Adrenal gland (tissue), 12 donors: ENCODE data around the gene DNM2. TPM values are rescaled to one million over a fixed set of nuclear protein-coding genes. Genes with fewer than 3 reads are reported as not detected.
"Not testable (repeated sequence)": the region's sequence is repeated elsewhere in the genome, so short reads cannot be mapped to it uniquely, and the experiment has no call there.

Experiments
- DNase-seq, 7 donors: peaks; one replicate each; pipeline ENCODE4 v3.0.0-alpha.2; 2019 to 2020
- H3K27ac ChIP-seq, 5 donors: fragments of 200-600 bp; sonication (generic) in 4 of 5; 1 replicate in 3 of 5; 2 replicates in 2 of 5; pipeline versions ENCODE4 v1.5.1 to v1.8.0; 2016 to 2020; ENCODE audit warnings: mild to moderate bottlenecking in 1 of 5
- H3K27me3 ChIP-seq: fragments of 200-600 bp; 2 replicates; pipeline ENCODE4 v1.8.0; 2021
- H3K36me3 ChIP-seq, 2 donors: fragments of 200-600 bp; replicated peaks in 1 of 2; 1 replicate in 1 of 2; 2 replicates in 1 of 2; pipeline versions ENCODE4 v1.5.1 to v1.8.0; 2018 to 2022
- H3K4me1 ChIP-seq, 2 donors: fragments of 200-600 bp; replicated peaks in 1 of 2; 1 replicate in 1 of 2; 2 replicates in 1 of 2; pipeline versions ENCODE4 v1.5.1 to v1.8.0; 2018 to 2021
- H3K4me3 ChIP-seq, 4 donors: fragments of 200-600 bp; sonication (generic) in 3 of 4; one replicate each; pipeline ENCODE4 v1.5.1; 2016 to 2018
- H3K9me3 ChIP-seq, 3 donors: fragments of 200-600 bp; sonication (generic) in 1 of 3; replicated peaks in 1 of 3; 1 replicate in 2 of 3; 2 replicates in 1 of 3; pipeline versions ENCODE4 v1.5.1 to v1.8.0; 2016 to 2021
- POLR2A ChIP-seq, 2 donors: fragments of 450-650 bp; IDR thresholded peaks; one replicate each; pipeline ENCODE4 v1.6.1; 2017; ENCODE audit warnings: antibody characterized with exemption in 2 of 2, mild to moderate bottlenecking in 2 of 2, moderate library complexity in 1 of 2
- WGBS, 4 donors: extraction: QIAGEN DNeasy Blood & Tissue Kit in 2 of 4; methylation state at CpG; one replicate each; pipeline versions ENCODE4 v1.1.5 to v1.1.7; 2013 to 2017; 5-methylcytosine and 5-hydroxymethylcytosine counted together
- intact Hi-C, 2 donors: fragments of 100-400 bp; cut with DNase I; formaldehyde crosslinking; loops; one replicate each; pipeline versions ENCODE4 v1.14.1 to v1.15.0; 2022 to 2023
- polyA plus RNA-seq, 3 donors: library from polyadenylated mRNA; stranded (reverse); fragments of 200-250 nt in 2 of 3; fragments of 350-450 nt in 1 of 3; fragmentation: Illumina TruSeq in 1 of 3; extraction: RNeasy Lipid Tissue Mini Kit (QIAGEN cat#74804) in 1 of 3; gene quantifications; one replicate each; pipeline ENCODE4 v1.2.3, GENCODE V29; 2013 to 2014
- total RNA-seq, 9 donors: library from RNA; depleted of rRNA in 4 of 9; stranded (reverse); fragments of >200 nt in 4 of 9; fragments of 120-200 nt in 1 of 9; fragmentation: NEBNext Ultra II Directional in 1 of 9; extraction: Animal tissue kit (Norgen Biotek cat#: 25700) in 1 of 9; gene quantifications; one replicate each; pipeline versions ENCODE4 v1.1.0 to v1.2.4, GENCODE V29; 2013 to 2023
- TF ChIP-seq, protein P1 (sequence below), 6 experiments: fragments of 450-650 bp in 4 of 6; fragments of 200-600 bp in 2 of 6; sonication (generic) in 1 of 6; IDR thresholded peaks; 1 replicate in 5 of 6; 2 replicates in 1 of 6; pipeline versions ENCODE4 v1.5.1 to v1.8.0; 2016 to 2021; ENCODE audit warnings: antibody characterized with exemption in 6 of 6, mild to moderate bottlenecking in 2 of 6, moderate library complexity in 1 of 6
- donor health status: healthy with polysubstance abuse.
- donor health status: Bipolar disorder and iron deficiency.
- donor health status: DM: yes; HTN: yes; CAD: no.
- donor health status: DM: no; HTN: no; CAD: no.
- donor health status: DM: no; HTN: no; CAD: no.
- donor health status: DM: yes; HTN: yes; CAD: no.

The DNM2 gene
- total and polyA plus RNA-seq, 12 donors: 73.3 to 196 (median 153) TPM

DNA sequence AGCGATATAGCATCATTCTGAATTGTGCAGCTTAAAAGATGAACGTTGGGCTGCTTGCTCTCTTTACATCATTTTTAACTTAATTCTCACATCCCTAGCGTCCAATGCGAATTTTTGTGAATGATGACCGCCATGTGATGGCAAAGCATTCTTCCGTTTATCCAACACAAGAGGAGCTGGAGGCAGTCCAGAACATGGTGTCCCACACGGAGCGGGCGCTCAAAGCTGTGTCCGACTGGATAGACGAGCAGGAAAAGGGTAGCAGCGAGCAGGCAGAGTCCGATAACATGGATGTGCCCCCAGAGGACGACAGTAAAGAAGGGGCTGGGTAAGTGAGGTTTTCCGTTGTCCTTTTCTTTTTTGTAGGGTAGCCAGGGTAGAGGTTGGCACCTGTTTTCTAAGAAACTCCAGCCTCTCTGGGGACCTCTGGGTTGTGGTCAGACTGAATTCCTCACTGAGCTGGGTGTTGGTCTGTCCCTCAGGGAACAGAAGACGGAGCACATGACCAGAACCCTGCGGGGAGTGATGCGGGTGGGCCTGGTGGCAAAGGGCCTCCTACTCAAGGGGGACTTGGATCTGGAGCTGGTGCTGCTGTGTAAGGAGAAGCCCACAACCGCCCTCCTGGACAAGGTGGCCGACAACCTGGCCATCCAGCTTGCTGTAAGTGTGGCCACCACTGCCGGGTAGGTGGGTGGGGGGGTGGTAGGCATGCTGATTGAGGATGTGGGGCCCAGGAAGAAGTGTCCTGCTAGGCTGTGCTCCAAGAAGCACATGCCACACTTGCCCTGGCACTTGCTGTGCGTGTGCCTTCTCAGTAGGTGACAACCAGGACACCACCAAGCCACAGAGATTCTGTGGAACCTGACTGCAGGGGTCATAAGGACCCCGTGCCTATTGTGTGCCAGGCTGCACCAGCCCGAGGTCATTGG is 46.7 kb upstream of the DNM2 start:
- H3K4me1 ChIP-seq: peaks cover 0 to 21% of the 10 kb centered on the region in 2 donors
- H3K27me3 ChIP-seq: no peaks in the 10 kb centered on the region

DNA sequence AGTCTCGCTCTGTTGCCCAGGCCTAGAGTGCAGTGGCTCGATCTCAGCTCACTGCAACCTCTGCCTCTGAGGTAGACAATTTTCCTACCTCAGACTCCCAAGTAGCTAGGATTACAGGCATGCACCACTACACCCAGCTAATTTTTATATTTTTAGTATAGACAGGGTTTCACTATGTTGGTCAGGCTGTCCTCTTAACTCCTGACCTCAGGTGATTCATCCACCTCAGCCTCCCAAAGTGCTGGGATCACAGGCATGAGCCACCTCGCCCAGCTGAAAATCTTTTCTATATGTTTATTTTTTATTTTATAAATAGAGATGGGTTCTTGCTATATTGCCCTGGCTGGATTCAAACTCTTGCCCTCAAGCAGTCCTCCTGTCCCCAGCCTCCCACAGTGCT is 46.0 kb upstream of the DNM2 start:
- H3K36me3 ChIP-seq: peaks cover 0 to 49% of the 10 kb centered on the region in 2 donors
- H3K4me3 ChIP-seq, intact Hi-C loops, DNase-seq, H3K9me3 ChIP-seq, H3K27me3 ChIP-seq: not testable (repeated sequence)
- peak overlapping the region in 1 of 5 donors; percentile 3 for H3K27ac ChIP-seq
- H3K4me1 ChIP-seq: peaks cover 0 to 21% of the 10 kb centered on the region in 2 donors
- 84 to 95% (median 88%) methylated on average over 3 of the region's 3 CpGs for WGBS, 4 donors

More for the DNA sequence above, 46.7 kb upstream of the DNM2 start:
- peak in 1 of 7 donors; percentile 12 for DNase-seq
- 80 to 88% (median 82%) methylated on average over 18 to 24 of the region's 24 CpGs for WGBS, 4 donors
- H3K36me3 ChIP-seq: peaks cover 0 to 44% of the 10 kb centered on the region in 2 donors
- intact Hi-C loops: no loop called here
- peak overlapping the region in 1 of 5 donors; percentile 3 for H3K27ac ChIP-seq
- H3K4me3 ChIP-seq: no peak overlapping the region
- no peaks in the 10 kb centered on the region for H3K9me3 ChIP-seq
- TF ChIP-seq POLR2A (IDR thresholded peaks at IDR 0.05): no peak
- TF ChIP-seq, protein P1, sequence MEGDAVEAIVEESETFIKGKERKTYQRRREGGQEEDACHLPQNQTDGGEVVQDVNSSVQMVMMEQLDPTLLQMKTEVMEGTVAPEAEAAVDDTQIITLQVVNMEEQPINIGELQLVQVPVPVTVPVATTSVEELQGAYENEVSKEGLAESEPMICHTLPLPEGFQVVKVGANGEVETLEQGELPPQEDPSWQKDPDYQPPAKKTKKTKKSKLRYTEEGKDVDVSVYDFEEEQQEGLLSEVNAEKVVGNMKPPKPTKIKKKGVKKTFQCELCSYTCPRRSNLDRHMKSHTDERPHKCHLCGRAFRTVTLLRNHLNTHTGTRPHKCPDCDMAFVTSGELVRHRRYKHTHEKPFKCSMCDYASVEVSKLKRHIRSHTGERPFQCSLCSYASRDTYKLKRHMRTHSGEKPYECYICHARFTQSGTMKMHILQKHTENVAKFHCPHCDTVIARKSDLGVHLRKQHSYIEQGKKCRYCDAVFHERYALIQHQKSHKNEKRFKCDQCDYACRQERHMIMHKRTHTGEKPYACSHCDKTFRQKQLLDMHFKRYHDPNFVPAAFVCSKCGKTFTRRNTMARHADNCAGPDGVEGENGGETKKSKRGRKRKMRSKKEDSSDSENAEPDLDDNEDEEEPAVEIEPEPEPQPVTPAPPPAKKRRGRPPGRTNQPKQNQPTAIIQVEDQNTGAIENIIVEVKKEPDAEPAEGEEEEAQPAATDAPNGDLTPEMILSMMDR (IDR thresholded peaks at IDR 0.05): no peak

DNA sequence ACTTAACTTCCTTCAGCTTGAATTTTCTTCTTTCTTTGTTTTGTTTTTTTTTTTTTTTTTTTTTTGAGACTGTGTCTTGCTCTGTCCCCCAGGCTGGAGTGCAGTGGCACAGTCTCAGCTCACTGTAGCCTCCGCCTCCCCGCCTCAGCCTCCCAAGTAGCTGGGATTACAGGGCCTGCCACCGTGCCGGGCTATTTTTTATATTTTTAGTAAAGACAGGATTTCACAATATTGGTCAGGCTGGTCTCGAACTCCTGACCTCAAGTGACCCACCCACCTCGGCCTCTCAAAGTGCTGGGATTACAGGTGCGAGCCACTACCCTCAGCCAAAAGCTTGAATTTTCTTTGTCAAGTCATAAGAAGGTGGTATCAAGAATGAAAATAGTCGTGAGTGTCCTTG is 42.7 kb upstream of the DNM2 start:
- peaks cover 0 to 76% of the 10 kb centered on the region in 2 donors for H3K36me3 ChIP-seq
- DNase-seq, H3K27ac ChIP-seq, H3K9me3 ChIP-seq, H3K4me3 ChIP-seq, H3K27me3 ChIP-seq, intact Hi-C loops: not testable (repeated sequence)
- WGBS, 4 donors: 73 to 79% (median 75%) methylated on average over 8 of the region's 8 CpGs
- H3K4me1 ChIP-seq: peaks cover 0 to 11% of the 10 kb centered on the region in 2 donors

DNA sequence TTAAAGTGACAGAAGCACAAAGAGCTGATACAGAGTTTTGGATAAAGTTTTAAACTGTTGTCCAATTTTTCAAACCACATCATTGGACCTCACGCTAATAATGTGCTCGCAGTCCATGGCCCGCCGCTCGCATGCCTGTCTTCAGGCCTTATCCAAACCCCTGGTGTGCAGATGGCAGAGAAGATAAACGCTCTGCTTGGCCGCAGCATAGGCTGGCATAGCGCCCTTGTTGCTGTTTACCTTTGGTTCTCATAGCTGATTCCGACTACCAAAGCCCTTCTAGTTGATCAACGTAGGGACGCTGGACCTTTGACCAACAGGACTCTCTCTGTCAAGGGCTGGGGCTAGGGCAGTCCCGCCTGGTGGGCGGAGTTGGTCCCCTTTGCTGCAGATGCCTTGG is 40.1 kb upstream of the DNM2 start:
- intact Hi-C loops: no loop called here
- Histone ChIP-seq H3K4me1 (peaks cover 0 to 2% of the 10 kb centered on the region in 2 donors), H3K4me3 (no peak overlapping the region), H3K27ac (no peak overlapping the region), H3K27me3 (no peaks in the 10 kb centered on the region), H3K9me3 (no peaks in the 10 kb centered on the region), H3K36me3 (peaks cover 0 to 82% of the 10 kb centered on the region in 2 donors)
- DNase-seq: no peak
- no peak for TF ChIP-seq POLR2A (IDR thresholded peaks at IDR 0.05)
- TF ChIP-seq, protein P1 (IDR thresholded peaks at IDR 0.05): no peak
- 82 to 96% (median 86%) methylated on average over 13 of the region's 13 CpGs for WGBS, 4 donors

DNA sequence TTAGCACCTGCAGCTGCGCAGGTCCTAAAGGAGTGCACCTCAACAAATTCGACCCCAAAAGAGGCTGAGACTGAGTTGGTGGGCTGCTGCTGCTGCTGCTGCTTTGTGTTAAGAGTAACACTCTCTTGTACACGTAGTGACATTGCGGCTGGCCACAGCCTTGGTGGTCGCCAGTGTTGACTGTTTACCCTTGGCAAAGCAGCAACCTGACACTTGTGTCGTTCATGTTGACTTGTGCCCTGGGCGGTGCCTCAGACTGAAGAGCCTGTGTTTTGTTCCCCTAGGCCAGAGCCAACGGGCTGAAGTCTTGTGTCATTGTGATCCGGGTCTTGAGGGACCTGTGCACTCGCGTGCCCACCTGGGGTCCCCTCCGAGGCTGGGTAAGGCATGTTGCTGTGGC is 39.1 kb upstream of the DNM2 start:
- Histone ChIP-seq H3K36me3 (peaks cover 0 to 84% of the 10 kb centered on the region in 2 donors), H3K27me3 (no peaks in the 10 kb centered on the region), H3K4me1 (no peaks in the 10 kb centered on the region), H3K4me3 (no peak overlapping the region), H3K27ac (no peak overlapping the region), H3K9me3 (no peaks in the 10 kb centered on the region)
- intact Hi-C loops: no loop called here
- DNase-seq: no peak
- WGBS, 4 donors: 78 to 91% (median 85%) methylated on average over 8 to 12 of the region's 12 CpGs
- no peak for TF ChIP-seq POLR2A (IDR thresholded peaks at IDR 0.05)
- TF ChIP-seq, protein P1 (IDR thresholded peaks at IDR 0.05): no peak
